Measurements from ENCODE around the gene EMILIN2. TPM values are rescaled to one million over a fixed set of nuclear protein-coding genes. Genes with fewer than 3 reads are reported as not detected.

The EMILIN2 gene
- total and polyA plus RNA-seq, 2 of the 8 experiments (the other 6 are each of a cell fraction or from before 2014, with no cell fraction given) = 6.0 to 7.5 TPM

DNA sequence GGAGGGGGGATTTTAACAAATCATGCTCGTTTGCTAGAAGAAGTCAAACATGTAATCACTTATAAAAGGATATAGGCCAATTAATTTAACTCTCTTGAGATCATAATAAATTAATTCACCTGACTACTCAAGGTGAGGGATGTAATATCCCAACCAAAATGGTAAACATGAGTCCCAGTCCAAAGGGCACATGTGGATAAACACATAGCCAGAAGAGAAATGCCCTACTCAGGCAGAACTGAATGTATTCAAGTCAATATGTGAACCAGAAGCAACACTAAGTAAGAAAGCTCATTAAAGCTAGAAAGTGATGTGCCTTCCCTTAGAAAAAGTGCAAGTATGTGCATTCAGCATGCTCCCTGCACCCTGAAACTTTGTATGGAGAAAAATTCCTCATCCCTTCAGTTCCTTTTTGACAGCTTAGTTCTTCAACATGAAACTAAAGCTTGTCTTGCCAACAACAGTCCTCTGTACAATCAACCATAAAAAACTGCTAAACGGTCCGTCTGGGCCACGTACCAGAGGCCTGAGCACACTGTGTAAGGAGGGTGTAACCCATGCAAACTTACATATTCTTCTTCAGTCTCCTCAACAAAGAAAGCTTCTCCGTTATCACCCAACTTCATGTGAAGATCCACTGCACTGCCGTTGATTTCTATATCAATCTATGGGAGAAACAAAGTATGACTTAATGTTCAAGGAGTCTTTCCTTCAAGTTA lies 107.3 kb downstream of the EMILIN2 start:
- CTCF ChIA-PET (ENCODE audit: partially characterized antibody) = interaction anchor here (1.6 kb wide), 1 partner anchor 175 kb away, joined by 4 read pairs; no protein-coding TSS in a partner anchor
- POLR2A ChIA-PET (ENCODE audit: partially characterized antibody) = interaction anchor here (0.7 kb wide), 1 partner anchor 23 kb away, joined by 3 read pairs; no protein-coding TSS in a partner anchor
- TF ChIP-seq CBX5 (IDR thresholded peaks at IDR 0.05; ENCODE audit: low read depth, low read length) (no peak), NANOG (IDR thresholded peaks at IDR 0.05; ENCODE audit: insufficient read depth, low read depth, low read length, poor library complexity, severe bottlenecking) (no peak), POLR2AphosphoS5 (IDR thresholded peaks at IDR 0.05; ENCODE audit: low read depth, low read length) (no peak), PHF8 (conservative IDR thresholded peaks at IDR 0.05; ENCODE audit: low read depth, low read length) (no peak), ATF3 (IDR thresholded peaks at IDR 0.05; ENCODE audit: insufficient read depth, low read depth, low read length) (no peak), EGR1 (IDR thresholded peaks at IDR 0.05; ENCODE audit: borderline replicate concordance, low read depth, low read length) (no peak), ZNF274 (IDR thresholded peaks at IDR 0.05; ENCODE audit: borderline replicate concordance, extremely low read depth, low read length) (no peak), SP1 (IDR thresholded peaks at IDR 0.05; ENCODE audit: low read depth, low read length) (no peak), TEAD4 (IDR thresholded peaks at IDR 0.05; ENCODE audit: low read depth, low read length) (no peak), FOSL1 (IDR thresholded peaks at IDR 0.05; ENCODE audit: insufficient read depth, low read depth, low read length) (no peak), KDM4A (IDR thresholded peaks at IDR 0.05; ENCODE audit: low read depth, low read length, severe bottlenecking) (no peak), POLR2A (IDR thresholded peaks at IDR 0.05; ENCODE audit: control extremely low read depth in 1 of 2, low read depth in 2 of 2, low read length in 2 of 2) (no peak), KDM1A (IDR thresholded peaks at IDR 0.05; ENCODE audit: borderline replicate concordance, low read length) (no peak)

More for the DNA sequence above, 107.3 kb downstream of the EMILIN2 start:
- H4K8ac ChIP-seq (ENCODE audit: extremely low read depth, insufficient read depth, low read length) = no peak overlapping the region
- no peak overlapping the region for H3K56ac ChIP-seq (replicated peaks; ENCODE audit: insufficient read length, low read depth, low read length)
- no peaks in the 10 kb centered on the region for H3K4me1 ChIP-seq (replicated peaks in 1 of 4; ENCODE audit: control insufficient read depth in 3 of 4, insufficient read depth in 4 of 4, low read length in 3 of 4)
- no peak overlapping the region for H3K9ac ChIP-seq (replicated peaks in 1 of 4; ENCODE audit: extremely low read depth in 1 of 4, low read depth in 3 of 4, low read length in 3 of 4)
- H2AK5ac ChIP-seq (ENCODE audit: low read depth, low read length) = no peak overlapping the region
- H3K79me2 ChIP-seq (ENCODE audit: control insufficient read depth in 1 of 2, insufficient read depth in 2 of 2, low read length in 2 of 2) = no peaks in the 10 kb centered on the region
- no peak overlapping the region for H3K4me2 ChIP-seq (ENCODE audit: insufficient read depth in 1 of 2, low read depth in 2 of 2, low read length in 2 of 2)
- no peak overlapping the region for H2AFZ ChIP-seq (ENCODE audit: low read length)
- no peak overlapping the region for H2BK5ac ChIP-seq (ENCODE audit: low read depth, low read length)
- H3K27me3 ChIP-seq (replicated peaks in 1 of 4; ENCODE audit: control insufficient read depth in 3 of 4, extremely low read depth in 1 of 4, insufficient read depth in 3 of 4, low read length in 3 of 4) = no peaks in the 10 kb centered on the region; a peak in 1 of 7 replicates
- no peak overlapping the region for H2BK120ac ChIP-seq (replicated peaks; ENCODE audit: low read depth, low read length)
- no peak overlapping the region for H3K4ac ChIP-seq (replicated peaks; ENCODE audit: insufficient read length, low read depth, low read length)
- H4K20me1 ChIP-seq (replicated peaks in 1 of 2; ENCODE audit: control insufficient read depth in 1 of 2, insufficient read depth in 2 of 2, low read length in 2 of 2) = no peaks in the 10 kb centered on the region
- 88% methylated on average over 6 of the region's 6 CpGs; no CpG with 5 or more reads in 1 of the 2 experiments for WGBS, 2 experiments (ENCODE audit: extremely low coverage in 1 of 2, insufficient coverage in 1 of 2, insufficient read length in 1 of 2, insufficient replicate concordance in 2 of 2, low coverage in 1 of 2, low lambda C conversion rate in 2 of 2, missing lambda C conversion rate in 1 of 2)
- H3K4me3 ChIP-seq (ENCODE audit: extremely low read depth in 1 of 4, insufficient read depth in 2 of 4, low read depth in 3 of 4, low read length in 4 of 4) = no peak overlapping the region
- H3K23me2 ChIP-seq (ENCODE audit: low read depth, low read length) = no peaks in the 10 kb centered on the region
- H2BK12ac ChIP-seq (ENCODE audit: low read depth, low read length) = no peak overlapping the region
- no peak overlapping the region for H3K27ac ChIP-seq (ENCODE audit: low read depth, low read length)
- no peak overlapping the region for H2BK20ac ChIP-seq (ENCODE audit: low read length)
- H3K79me1 ChIP-seq (ENCODE audit: low read depth, low read length) = no peaks in the 10 kb centered on the region
- DNase-seq (ENCODE audit: low read depth in 1 of 2, low spot score in 2 of 2) (no peak), FAIRE-seq (no peak)
- no peak overlapping the region for H3K18ac ChIP-seq (ENCODE audit: extremely low read depth, low read length)
- H2BK15ac ChIP-seq (ENCODE audit: low read length) = no peak overlapping the region
- no peak overlapping the region for H4K5ac ChIP-seq (ENCODE audit: insufficient read length, low read depth, low read length)
- no peaks in the 10 kb centered on the region for H3K9me3 ChIP-seq (ENCODE audit: insufficient read depth in 2 of 2, low read depth in 1 of 2, low read length in 1 of 2)
- H4K91ac ChIP-seq (replicated peaks; ENCODE audit: insufficient read length, low read length) = no peak overlapping the region
- no peak overlapping the region for H3K14ac ChIP-seq (ENCODE audit: insufficient read length)
- H3K23ac ChIP-seq (ENCODE audit: insufficient read length) = no peak overlapping the region
- H3K36me3 ChIP-seq (ENCODE audit: control insufficient read depth in 2 of 4, insufficient read depth in 4 of 4, low read length in 3 of 4) = peaks cover 0 to 17% (median 9%) of the 10 kb centered on the region in 4 experiments; a peak in 5 of 8 replicates
